ENCODE measurements around the gene MAZ.

Gene MAZ

DNA sequence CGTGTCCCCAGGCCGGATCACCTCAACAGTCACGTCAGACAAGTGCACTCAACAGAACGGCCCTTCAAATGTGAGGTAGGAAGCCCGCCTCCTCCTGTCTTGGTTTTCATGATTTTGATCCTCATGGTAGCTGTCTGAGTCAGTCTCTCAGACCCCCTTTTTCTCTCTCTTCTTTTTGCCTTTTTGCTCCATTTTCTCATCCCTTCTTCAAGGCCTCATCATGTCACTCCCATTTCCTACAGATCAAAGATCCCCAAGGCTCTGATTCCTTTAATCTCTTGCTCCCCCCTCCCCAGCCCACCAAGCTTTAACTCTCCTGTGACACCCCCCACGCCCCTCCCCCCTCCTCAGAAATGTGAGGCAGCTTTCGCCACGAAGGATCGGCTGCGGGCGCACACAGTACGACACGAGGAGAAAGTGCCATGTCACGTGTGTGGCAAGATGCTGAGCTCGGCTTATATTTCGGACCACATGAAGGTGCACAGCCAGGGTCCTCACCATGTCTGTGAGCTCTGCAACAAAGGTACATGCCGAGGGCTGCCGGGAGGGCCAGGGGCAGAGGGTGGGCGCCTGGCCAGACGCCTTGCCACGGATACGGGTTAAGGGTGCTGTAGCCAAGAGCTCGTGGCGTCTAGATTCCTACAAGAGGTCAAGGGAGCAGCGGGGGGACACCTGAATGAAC is 2.0 kb downstream of the MAZ start:
- DNase-seq (ENCODE audit: low spot score) = no peak
- TF ChIP-seq, protein P1, sequence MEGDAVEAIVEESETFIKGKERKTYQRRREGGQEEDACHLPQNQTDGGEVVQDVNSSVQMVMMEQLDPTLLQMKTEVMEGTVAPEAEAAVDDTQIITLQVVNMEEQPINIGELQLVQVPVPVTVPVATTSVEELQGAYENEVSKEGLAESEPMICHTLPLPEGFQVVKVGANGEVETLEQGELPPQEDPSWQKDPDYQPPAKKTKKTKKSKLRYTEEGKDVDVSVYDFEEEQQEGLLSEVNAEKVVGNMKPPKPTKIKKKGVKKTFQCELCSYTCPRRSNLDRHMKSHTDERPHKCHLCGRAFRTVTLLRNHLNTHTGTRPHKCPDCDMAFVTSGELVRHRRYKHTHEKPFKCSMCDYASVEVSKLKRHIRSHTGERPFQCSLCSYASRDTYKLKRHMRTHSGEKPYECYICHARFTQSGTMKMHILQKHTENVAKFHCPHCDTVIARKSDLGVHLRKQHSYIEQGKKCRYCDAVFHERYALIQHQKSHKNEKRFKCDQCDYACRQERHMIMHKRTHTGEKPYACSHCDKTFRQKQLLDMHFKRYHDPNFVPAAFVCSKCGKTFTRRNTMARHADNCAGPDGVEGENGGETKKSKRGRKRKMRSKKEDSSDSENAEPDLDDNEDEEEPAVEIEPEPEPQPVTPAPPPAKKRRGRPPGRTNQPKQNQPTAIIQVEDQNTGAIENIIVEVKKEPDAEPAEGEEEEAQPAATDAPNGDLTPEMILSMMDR (IDR thresholded peaks at IDR 0.05) = no peak
- Histone ChIP-seq H3K27ac (peak overlapping the region; percentile 95 to 98), H3K4me3 (peak overlapping the region; percentile 80)

DNA sequence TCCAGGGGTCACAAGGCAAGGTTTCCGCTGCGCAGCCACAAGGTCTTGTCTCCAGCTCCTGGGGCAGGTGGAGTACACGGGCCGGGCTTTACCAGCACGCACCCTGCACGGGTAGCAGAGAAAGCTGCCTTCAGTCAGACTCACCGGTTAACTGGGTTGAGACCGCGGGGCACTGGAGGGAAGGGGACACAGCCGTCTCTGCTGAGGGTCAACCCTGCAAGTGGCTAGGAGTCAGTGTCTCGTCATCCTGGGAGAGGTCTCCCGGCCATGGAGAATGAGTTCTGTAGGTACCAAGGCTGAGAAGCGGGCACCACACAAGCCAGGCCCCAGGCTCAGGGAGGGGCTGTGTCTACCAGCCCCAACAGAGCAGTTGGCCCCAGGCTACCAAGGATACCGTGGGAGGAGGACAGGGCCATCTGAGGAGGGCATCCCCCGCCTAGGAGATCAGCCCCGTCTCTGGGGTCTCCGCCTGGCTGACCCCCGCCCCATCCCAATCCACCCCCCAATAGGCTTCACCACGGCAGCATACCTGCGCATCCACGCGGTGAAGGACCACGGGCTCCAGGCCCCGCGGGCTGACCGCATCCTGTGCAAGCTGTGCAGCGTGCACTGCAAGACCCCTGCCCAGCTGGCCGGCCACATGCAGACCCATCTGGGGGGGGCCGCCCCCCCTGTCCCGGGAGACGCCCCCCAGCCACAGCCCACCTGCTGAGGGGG is 2.9 kb downstream of the MAZ start:
- DNase-seq (ENCODE audit: low spot score) = peak; percentile 74
- Histone ChIP-seq H3K27ac (peak overlapping the region; percentile 95 to 98), H3K4me3 (peak overlapping the region; percentile 80)
- TF ChIP-seq, protein P1 (IDR thresholded peaks at IDR 0.05) = no peak

DNA sequence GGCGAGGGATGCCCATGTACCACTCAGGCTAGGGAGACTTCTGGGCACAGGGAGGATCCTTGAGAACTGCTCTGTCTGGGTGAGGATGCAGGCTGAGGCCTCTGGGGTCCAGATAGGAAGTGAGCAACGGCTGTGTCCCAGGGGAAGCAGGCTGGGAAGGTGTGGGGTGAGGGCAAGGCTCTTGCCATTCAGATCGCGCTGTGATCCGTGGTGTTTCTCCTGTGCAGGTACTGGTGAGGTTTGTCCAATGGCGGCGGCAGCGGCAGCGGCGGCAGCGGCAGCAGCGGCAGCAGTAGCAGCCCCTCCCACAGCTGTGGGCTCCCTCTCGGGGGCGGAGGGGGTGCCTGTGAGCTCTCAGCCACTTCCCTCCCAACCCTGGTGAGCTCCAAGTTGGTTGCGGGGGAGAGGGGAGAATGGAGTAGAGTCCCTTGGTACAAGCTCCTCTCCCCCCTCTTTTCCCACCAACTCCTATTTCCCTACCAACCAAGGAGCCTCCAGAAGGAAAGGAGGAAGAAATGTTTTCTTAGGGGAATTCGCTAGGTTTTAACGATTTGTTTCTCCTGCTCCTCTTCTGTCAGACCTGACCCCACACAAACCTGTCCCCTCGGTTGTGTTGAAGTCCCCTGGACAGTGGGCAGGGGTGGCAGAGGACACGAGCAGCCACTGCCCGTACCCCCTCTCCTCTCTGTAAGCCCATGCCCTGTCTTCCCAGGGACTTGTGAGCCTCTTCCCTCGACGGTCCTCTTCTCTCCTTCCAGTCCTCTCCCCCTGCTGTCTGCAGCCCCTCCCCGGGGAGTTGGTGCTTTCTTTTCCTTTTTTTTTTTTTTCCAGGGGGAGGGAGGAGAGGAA is 3.7 kb downstream of the MAZ start:
- peak; percentile 75 for DNase-seq (ENCODE audit: low spot score)
- H3K4me3 ChIP-seq = peak overlapping the region; percentile 80
- peak overlapping the region; percentile 95 to 98 for H3K27ac ChIP-seq
- TF ChIP-seq, protein P1 (IDR thresholded peaks at IDR 0.05) = no peak

DNA sequence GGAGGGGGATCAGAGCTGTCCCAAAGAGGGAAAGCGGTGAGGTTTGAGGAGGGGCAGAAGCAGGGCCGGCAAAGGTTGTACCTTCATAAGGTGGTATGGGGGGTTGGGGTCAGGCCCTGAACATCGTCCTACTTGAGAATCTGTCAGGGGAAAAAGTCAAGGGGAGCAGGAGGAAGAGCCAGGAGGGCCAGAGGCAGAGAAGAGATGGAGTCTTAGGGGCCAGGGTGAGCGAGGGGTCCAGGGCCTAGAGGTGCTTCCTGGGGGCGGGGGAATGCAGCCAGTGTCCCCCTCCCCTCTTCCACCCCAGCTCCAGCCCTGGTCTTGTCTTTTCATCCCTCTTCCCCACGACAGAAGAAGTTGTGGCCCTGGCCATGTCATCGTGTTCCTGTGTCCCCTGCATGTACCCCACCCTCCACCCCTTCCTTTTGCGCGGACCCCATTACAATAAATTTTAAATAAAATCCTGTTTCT is 4.4 kb downstream of the MAZ start:
- H3K4me3 ChIP-seq = peak overlapping the region; percentile 78
- TF ChIP-seq, protein P1 (IDR thresholded peaks at IDR 0.05) = no peak
- no peak for DNase-seq (ENCODE audit: low spot score)

DNA sequence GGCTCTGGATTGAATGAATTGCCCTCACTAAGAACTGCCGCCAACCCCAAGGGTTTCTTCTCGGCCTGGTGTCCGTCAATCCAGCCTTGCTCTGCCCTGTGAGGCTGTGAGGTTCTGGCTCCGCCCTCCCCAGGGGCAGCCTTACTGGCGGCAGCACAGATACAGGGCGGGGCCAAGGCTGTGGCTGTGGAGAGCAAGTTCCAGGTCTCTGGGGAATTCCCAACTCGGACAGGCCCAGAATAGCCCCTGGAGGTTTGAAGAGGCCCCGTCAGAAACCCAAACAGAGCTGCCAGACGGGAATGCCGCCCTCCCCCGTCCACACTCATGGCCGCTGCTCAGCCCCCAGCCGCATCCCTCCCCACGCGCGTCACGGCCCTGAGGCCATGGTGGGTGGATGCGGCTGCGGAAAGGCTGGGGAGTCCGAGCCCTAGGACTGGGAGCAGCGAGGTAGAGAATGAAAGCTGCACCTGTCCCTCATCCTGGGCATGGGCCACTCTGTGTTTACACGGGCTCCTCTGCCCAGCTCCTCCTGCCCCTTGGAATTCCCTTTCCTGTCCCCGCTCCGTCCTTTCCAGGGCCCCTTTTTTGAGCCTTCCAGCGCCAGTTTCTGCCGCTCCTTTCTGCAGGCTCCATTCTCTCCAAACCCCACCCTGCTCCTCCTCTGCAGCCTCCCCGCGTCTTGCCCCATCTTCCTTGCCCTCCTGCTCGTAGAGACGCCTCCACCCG is 5.0 kb downstream of the MAZ start:
- TF ChIP-seq, protein P1 (IDR thresholded peaks at IDR 0.05) = no peak
- DNase-seq (ENCODE audit: low spot score) = peak; percentile 99
- H3K4me3 ChIP-seq = peak overlapping the region; percentile 78
- H3K27ac ChIP-seq = peak overlapping the region; percentile 95 to 98

More for the DNA sequence above, 4.4 kb downstream of the MAZ start:
- peak overlapping the region; percentile 95 to 98 for H3K27ac ChIP-seq

DNA sequence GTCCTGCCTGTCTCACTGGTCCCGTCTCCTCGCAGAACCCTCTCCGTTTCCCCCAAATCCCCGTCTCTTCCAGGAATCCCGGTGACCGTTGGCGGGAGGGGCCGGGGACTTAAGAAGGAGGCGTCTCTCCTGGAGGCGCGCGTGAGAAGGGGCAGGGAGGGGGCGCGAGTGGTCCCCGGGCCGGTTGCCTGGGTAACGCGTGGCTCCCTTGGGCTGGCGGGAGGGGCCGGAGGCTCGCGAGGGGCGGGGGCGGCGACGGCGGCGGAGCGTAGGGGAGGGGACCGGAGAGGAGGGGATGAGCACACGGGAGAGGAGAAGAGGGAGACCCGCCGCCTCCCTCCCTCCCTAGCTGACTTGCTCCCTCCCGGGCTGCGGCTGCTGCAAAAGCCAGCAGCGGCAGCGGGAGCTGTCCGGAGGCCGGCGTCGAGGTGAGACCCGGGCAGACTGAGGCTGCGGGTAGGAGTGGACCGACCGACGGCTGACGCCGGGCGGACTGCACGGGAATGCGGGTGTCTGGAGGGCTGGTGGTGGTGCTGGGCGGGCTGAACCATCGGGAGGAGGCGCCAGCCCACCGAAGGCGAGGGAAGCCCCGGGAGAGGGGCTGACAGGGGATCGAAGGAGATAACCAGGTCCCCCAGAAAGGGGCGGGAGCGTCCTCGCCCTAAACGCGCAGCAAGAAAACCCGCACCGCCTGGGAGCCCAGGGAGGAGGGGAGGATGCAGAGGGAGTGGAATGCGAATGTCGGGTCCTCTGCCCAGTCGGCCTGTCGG is 5.8 kb downstream of the MAZ start, which contains the start of gene PRRT2:
Gene PRRT2 (plus strand): TSS at position 298 of the 770 bp plus-strand sequence. CDS start 862 bp downstream, outside the sequence.
- Histone ChIP-seq H3K4me3 (peak within 1 kb of the TSS; percentile 78), H3K27ac (peak within 1 kb of the TSS; percentile 95 to 98)
- TF ChIP-seq, protein P1 (IDR thresholded peaks at IDR 0.05) = no peak
- peak; percentile 87 for DNase-seq (ENCODE audit: low spot score)
